NCI-H2107 treated with DMSO at 0.1 percent for 48 hours (cell line): ENCODE results near the gene GPR32.
"Not testable (repeated sequence)": the region's sequence is repeated elsewhere in the genome, so short reads cannot be mapped to it uniquely, and the experiment has no call there.

Source experiments
- DNase-seq: peaks from one replicate; lab custom pipeline; 2025; ENCODE audit not compliant: unreplicated experiment; lab: John Stamatoyannopoulos, UW

GPR32 gene

GRCh38 chr19:50770164-50770563 lies at the start of gene GPR32:
Gene GPR32, plus strand, starts transcription at chr19:50770464. Its CDS starts 137 bp downstream, at chr19:50770601.
- DNase-seq = not testable (repeated sequence)

- DNase-seq = no peak
Measured at GRCh38 chr19:50720921-50721381, 49.3 kb upstream of the GPR32 start.

GRCh38 chr19:50721441-50722137 lies 48.7 kb upstream of the GPR32 start:
- DNase-seq = no peak

- no peak for DNase-seq
Measured at GRCh38 chr19:50722201-50723013, 47.9 kb upstream of the GPR32 start.

GRCh38 chr19:50723069-50723468 lies 47.2 kb upstream of the GPR32 start, which contains the start of gene CLEC11A:
Gene CLEC11A, plus strand, starts transcription at chr19:50723364. Its CDS starts 162 bp downstream, at chr19:50723526.
- no peak for DNase-seq

GRCh38 chr19:50723735-50724521 lies 46.3 kb upstream of the GPR32 start:
- no peak for DNase-seq

GRCh38 chr19:50724522-50725217 lies 45.6 kb upstream of the GPR32 start:
- DNase-seq = no peak

GRCh38 chr19:50725218-50725910 lies 44.9 kb upstream of the GPR32 start:
- DNase-seq = no peak

- DNase-seq = no peak
Measured at GRCh38 chr19:50725911-50726230, 44.4 kb upstream of the GPR32 start.

- DNase-seq = no peak
Measured at GRCh38 chr19:50728084-50728737, 42.1 kb upstream of the GPR32 start.

GRCh38 chr19:50729894-50730293 lies 40.4 kb upstream of the GPR32 start:
- DNase-seq = no peak

- no peak for DNase-seq
Measured at GRCh38 chr19:50735869-50736268, 34.4 kb upstream of the GPR32 start.

- DNase-seq = no peak
Measured at GRCh38 chr19:50736338-50736737, 33.9 kb upstream of the GPR32 start.

- no peak for DNase-seq
Measured at GRCh38 chr19:50739132-50739913, 30.9 kb upstream of the GPR32 start.

- DNase-seq = no peak
Measured at GRCh38 chr19:50739914-50740426, 30.3 kb upstream of the GPR32 start.

GRCh38 chr19:50741179-50741933 lies 28.9 kb upstream of the GPR32 start:
- no peak for DNase-seq

- DNase-seq = no peak
Measured at GRCh38 chr19:50743537-50743936, 26.7 kb upstream of the GPR32 start.

- no peak for DNase-seq
Measured at GRCh38 chr19:50745221-50745620, 25.0 kb upstream of the GPR32 start.
